Upper lobe of left lung (tissue), 6 donors: ENCODE results near the gene ERVMER34-1. TPM values are rescaled to one million over a fixed set of nuclear protein-coding genes. Genes with fewer than 3 reads are reported as not detected.

Source experiments
- ATAC-seq, 2 donors: fragments of 200-7000 bp; cut with Tn5 transposase; one replicate each; pipeline ENCODE4 v1.9.1; 2022; ENCODE audit warnings: mild to moderate bottlenecking in 2 of 2, moderate library complexity in 2 of 2; ENCODE audit not compliant: low FRiP score in 2 of 2
- DNase-seq, 2 donors: peaks; one replicate each; pipeline ENCODE4 v3.0.0-alpha.2; 2019 to 2020
- H3K27ac ChIP-seq, 4 donors: fragments of 200-600 bp; sonication (generic); one replicate each; pipeline ENCODE4 v1.5.1; 2016 to 2019
- H3K27me3 ChIP-seq, 4 donors: fragments of 200-600 bp; sonication (generic); one replicate each; pipeline ENCODE4 v1.5.1; 2017 to 2019
- H3K36me3 ChIP-seq, 4 donors: fragments of 200-600 bp; sonication (generic); one replicate each; pipeline ENCODE4 v1.5.1; 2016 to 2019
- H3K4me1 ChIP-seq, 4 donors: fragments of 200-600 bp; sonication (generic); one replicate each; pipeline ENCODE4 v1.5.1; 2018 to 2019
- H3K4me3 ChIP-seq, 4 donors: fragments of 200-600 bp; sonication (generic); one replicate each; pipeline ENCODE4 v1.5.1; 2017 to 2019; ENCODE audit warnings: mild to moderate bottlenecking in 2 of 4, moderate library complexity in 1 of 4
- H3K9me3 ChIP-seq, 4 donors: fragments of 200-600 bp; sonication (generic); one replicate each; pipeline ENCODE4 v1.5.1; 2018 to 2019
- EP300 ChIP-seq, 4 donors: sonication (generic); formaldehyde crosslinking; IDR thresholded peaks; one replicate each; pipeline ENCODE4 v1.5.1; 2017; ENCODE audit warnings: antibody characterized with exemption in 4 of 4, control low read depth in 2 of 4
- POLR2A ChIP-seq, 4 donors: fragments of 450-650 bp; IDR thresholded peaks; one replicate each; pipeline ENCODE4 v1.5.1; 2016 to 2017; ENCODE audit warnings: antibody characterized with exemption in 4 of 4, mild to moderate bottlenecking in 2 of 4
- POLR2AphosphoS5 ChIP-seq, 2 donors: sonication (generic); formaldehyde crosslinking; IDR thresholded peaks; one replicate each; pipeline ENCODE4 v1.5.1; 2017; ENCODE audit warnings: antibody characterized with exemption in 2 of 2
- whole genome bisulfite sequencing, 2 donors: methylation state at CpG; one replicate each; pipeline ENCODE4 v1.1.5; 2017 to 2018; 5-methylcytosine and 5-hydroxymethylcytosine counted together
- total RNA-seq, 6 donors: library from RNA; depleted of rRNA in 4 of 6; stranded (reverse); fragments of >200 nt in 4 of 6; gene quantifications; one replicate each; pipeline versions ENCODE4 v1.1.0 to v1.2.1, GENCODE V29; 2016 to 2021
- TF ChIP-seq, protein P1 (sequence below), 6 experiments: fragments of 450-650 bp in 4 of 6; fragments of 200-600 bp in 2 of 6; sonication (generic) in 2 of 6; IDR thresholded peaks; one replicate each; pipeline ENCODE4 v1.5.1; 2016 to 2019; ENCODE audit warnings: antibody characterized with exemption in 6 of 6
- donor health status: DM: no; HTN: no; CAD: no; lungs with moderate emphysema.
- donor health status: DM: no; HTN: yes; CAD: no; lungs with severe emphysema.

Gene ERVMER34-1
- total RNA-seq, 6 donors from 2014 or later = 0.44 to 2.1 (median 0.79) TPM; not detected in 1

DNA sequence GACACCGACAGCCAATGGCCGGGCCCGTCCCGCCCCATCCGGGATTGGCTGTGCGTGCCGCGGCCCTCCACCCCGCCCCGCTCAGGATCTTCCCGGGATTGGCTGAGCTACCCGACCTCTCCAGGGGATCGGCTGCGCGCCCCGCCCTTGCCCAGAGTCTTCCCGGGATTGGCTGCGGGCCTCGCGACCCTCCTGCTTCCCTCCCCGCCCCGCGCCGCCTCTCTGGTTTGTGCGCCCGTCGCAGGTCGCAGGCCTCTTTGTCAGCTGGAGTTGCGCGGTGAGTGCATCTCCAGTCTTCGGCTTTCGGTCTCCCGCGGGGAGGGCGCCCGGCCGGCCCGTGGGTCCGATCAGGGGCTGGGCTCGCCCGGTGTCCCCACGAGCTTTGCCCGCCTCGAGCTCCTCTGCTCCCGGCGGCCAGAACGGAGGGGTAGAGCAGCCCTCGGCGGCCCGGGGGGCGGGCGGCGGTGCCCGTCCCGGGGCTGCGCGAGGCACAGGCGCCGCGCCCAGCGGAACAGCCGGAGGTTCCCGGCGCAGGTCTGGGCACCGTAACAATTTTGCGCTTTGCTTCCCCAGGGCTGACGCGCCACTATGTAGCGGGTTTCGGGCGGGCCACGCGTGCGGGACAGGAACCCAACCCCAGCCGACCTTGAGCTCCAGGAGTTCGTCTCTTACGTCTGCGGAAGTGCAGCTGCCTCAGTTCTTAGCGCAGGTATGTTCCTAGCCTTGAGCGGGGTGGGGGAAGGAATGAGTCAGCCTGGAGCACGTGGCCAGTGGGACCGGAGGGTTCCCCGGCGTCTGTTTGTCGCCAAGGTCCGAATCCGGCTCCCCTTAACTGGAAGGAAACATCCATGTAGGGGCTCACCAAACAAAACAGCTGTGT lies 38.7 kb downstream of the ERVMER34-1 start:
- 0 to 1% methylated on average over 14 to 31 of the region's 87 CpGs for WGBS, 2 donors
- Histone ChIP-seq H3K36me3 (peaks cover 0 to 24% (median 3%) of the 10 kb centered on the region in 4 donors), H3K27ac (peak overlapping the region; percentile 88 to 98 (median 94)), H3K4me1 (peaks cover 19 to 32% (median 21%) of the 10 kb centered on the region in 4 donors), H3K9me3 (no peaks in the 10 kb centered on the region), H3K27me3 (no peaks in the 10 kb centered on the region), H3K4me3 (peak overlapping the region; percentile 64 to 98 (median 77))
- DNase-seq (peak; percentile 98 to 99), ATAC-seq (peak; percentile 99)
- TF ChIP-seq POLR2AphosphoS5 (IDR thresholded peaks at IDR 0.05) (peak; percentile 77 to 97), EP300 (IDR thresholded peaks at IDR 0.05) (peak in 1 of 4 donors; percentile 59), POLR2A (IDR thresholded peaks at IDR 0.05) (peak in 3 of 4 donors; percentile 87 to 94 (median 93))
- TF ChIP-seq, protein P1, sequence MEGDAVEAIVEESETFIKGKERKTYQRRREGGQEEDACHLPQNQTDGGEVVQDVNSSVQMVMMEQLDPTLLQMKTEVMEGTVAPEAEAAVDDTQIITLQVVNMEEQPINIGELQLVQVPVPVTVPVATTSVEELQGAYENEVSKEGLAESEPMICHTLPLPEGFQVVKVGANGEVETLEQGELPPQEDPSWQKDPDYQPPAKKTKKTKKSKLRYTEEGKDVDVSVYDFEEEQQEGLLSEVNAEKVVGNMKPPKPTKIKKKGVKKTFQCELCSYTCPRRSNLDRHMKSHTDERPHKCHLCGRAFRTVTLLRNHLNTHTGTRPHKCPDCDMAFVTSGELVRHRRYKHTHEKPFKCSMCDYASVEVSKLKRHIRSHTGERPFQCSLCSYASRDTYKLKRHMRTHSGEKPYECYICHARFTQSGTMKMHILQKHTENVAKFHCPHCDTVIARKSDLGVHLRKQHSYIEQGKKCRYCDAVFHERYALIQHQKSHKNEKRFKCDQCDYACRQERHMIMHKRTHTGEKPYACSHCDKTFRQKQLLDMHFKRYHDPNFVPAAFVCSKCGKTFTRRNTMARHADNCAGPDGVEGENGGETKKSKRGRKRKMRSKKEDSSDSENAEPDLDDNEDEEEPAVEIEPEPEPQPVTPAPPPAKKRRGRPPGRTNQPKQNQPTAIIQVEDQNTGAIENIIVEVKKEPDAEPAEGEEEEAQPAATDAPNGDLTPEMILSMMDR (IDR thresholded peaks at IDR 0.05) = peak in 3 of 6 experiments; percentile 10 to 19 (median 15)

DNA sequence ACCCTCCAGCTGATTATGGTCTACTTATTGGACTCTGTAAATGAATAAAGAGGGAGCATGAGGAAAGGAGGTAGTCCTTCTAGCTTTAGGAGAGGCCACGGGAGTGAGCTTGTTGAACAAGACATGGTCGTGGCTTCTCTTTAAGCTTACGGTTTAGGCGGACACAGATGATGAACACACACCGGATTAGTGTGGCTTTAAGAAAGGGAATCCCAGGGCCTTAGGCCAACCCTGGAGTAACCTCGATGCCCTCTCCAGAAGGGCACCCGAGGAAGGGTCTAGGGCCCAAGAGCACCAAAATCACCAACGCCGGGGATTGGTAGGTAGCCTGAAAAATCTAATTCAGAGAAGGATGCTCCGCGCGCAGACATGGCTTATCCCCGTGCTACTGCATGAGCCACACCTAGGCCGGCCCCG lies 39.4 kb downstream of the ERVMER34-1 start:
- Histone ChIP-seq H3K9me3 (no peaks in the 10 kb centered on the region), H3K27me3 (no peaks in the 10 kb centered on the region), H3K36me3 (peaks cover 0 to 20% (median 3%) of the 10 kb centered on the region in 4 donors), H3K4me3 (peak overlapping the region in 3 of 4 donors; percentile 74 to 98 (median 80)), H3K27ac (peak overlapping the region in 3 of 4 donors; percentile 93 to 98 (median 94)), H3K4me1 (peaks cover 19 to 32% (median 21%) of the 10 kb centered on the region in 4 donors)
- no peak for ATAC-seq
- WGBS, 2 donors = 23 to 30% methylated on average over 10 to 15 of the region's 15 CpGs
- no peak for TF ChIP-seq POLR2A (IDR thresholded peaks at IDR 0.05)
- DNase-seq = no peak

DNA sequence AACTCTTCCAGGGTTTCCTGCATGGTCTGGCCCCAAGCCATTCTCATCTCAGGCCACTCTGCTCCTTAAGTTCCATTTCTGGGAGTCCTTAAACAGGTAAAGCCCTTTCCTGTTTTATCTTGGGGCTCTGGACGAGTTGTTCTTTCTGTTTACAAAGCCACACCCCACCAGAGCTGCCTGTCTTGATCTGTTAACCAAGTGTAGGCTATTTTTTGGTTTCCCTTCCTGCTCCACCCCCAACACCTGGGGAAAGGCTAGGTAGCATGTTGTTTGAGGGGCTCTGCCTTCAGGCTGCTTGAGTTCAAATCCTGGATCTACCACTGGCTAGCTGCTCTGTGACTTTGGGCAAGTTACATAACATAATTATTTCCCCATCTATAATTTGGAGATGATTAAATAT lies 40.0 kb downstream of the ERVMER34-1 start:
- peak in 1 of 2 donors; percentile 31 for DNase-seq
- Histone ChIP-seq H3K27ac (peak overlapping the region in 3 of 4 donors; percentile 7 to 94 (median 93)), H3K4me3 (no peak overlapping the region), H3K27me3 (no peaks in the 10 kb centered on the region), H3K4me1 (peaks cover 19 to 32% (median 21%) of the 10 kb centered on the region in 4 donors), H3K36me3 (peaks cover 0 to 14% (median 1%) of the 10 kb centered on the region in 4 donors), H3K9me3 (no peaks in the 10 kb centered on the region)
- ATAC-seq = no peak
- no peak for TF ChIP-seq EP300 (IDR thresholded peaks at IDR 0.05)
- no peak for TF ChIP-seq POLR2A (IDR thresholded peaks at IDR 0.05)
- TF ChIP-seq, protein P1 (IDR thresholded peaks at IDR 0.05) = no peak
- TF ChIP-seq POLR2AphosphoS5 (IDR thresholded peaks at IDR 0.05) = no peak
- 48 to 52% methylated on average over 1 of the region's 1 CpG for WGBS, 2 donors

DNA sequence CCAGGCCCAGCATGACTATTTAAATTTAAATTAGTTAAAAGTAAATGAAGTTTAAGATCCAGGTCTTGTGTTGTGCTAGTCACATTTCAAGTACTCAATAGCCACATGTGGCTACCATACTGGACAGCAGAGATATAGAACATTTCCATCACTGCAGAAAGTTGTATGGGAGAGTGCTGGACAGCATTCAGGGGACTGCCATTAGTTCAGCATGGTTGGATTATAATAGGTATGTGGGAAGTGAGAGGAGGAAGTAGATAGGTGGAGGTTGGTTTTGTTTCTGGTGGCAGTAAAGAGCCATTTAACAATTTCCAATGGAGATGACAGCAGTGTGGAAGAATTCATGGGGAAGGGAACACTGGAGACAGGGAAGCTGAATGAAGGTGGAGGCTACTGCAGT lies 42.1 kb downstream of the ERVMER34-1 start:
- no peak for ATAC-seq

DNA sequence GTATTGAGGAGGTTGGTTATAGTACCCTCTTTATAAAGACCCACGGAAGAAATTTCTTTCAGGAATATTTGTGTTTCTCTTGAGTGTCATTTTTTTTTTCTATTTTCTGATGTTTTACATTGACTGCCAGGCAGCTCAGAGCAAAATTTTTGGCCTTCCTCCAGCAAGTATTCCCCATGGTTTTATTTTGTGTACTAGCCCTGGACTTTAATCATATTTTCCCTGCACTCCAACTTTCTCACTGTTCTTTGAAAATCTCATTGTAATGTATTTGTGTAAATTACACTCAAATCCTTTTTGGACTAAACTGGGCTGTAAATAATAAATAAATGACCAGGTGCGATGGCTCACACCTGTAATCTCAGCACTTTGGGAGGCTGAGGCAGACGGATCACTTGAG lies 46.6 kb downstream of the ERVMER34-1 start:
- no peaks in the 10 kb centered on the region for H3K9me3 ChIP-seq
- DNase-seq = no peak
- H3K4me3 ChIP-seq = no peak overlapping the region
- no peaks in the 10 kb centered on the region for H3K36me3 ChIP-seq
- no peaks in the 10 kb centered on the region for H3K4me1 ChIP-seq
- no peak overlapping the region for H3K27ac ChIP-seq
- 62 to 84% methylated on average over 3 of the region's 3 CpGs for WGBS, 2 donors
- no peaks in the 10 kb centered on the region for H3K27me3 ChIP-seq
- TF ChIP-seq, protein P1 (IDR thresholded peaks at IDR 0.05) = no peak
- TF ChIP-seq POLR2A (IDR thresholded peaks at IDR 0.05) = no peak
- no peak for TF ChIP-seq EP300 (IDR thresholded peaks at IDR 0.05)
- TF ChIP-seq POLR2AphosphoS5 (IDR thresholded peaks at IDR 0.05) = no peak
- ATAC-seq = no peak

More for the DNA sequence above, 42.1 kb downstream of the ERVMER34-1 start:
- peaks cover 11 to 18% (median 13%) of the 10 kb centered on the region in 4 donors for H3K4me1 ChIP-seq
- H3K27ac ChIP-seq = no peak overlapping the region
- DNase-seq = no peak
- H3K9me3 ChIP-seq = no peaks in the 10 kb centered on the region
- H3K36me3 ChIP-seq = peaks cover 0 to 6% (median 0%) of the 10 kb centered on the region in 4 donors
- H3K4me3 ChIP-seq = no peak overlapping the region
- H3K27me3 ChIP-seq = no peaks in the 10 kb centered on the region
- TF ChIP-seq POLR2AphosphoS5 (IDR thresholded peaks at IDR 0.05) (no peak), POLR2A (IDR thresholded peaks at IDR 0.05) (no peak), EP300 (IDR thresholded peaks at IDR 0.05) (no peak)
- TF ChIP-seq, protein P1 (IDR thresholded peaks at IDR 0.05) = no peak
